Keratinocyte (primary cell): ENCODE data around the gene CARD18.

Experiments used
- CTCF ChIP-seq, 3 experiments: IDR thresholded peaks in 1 of 3; conservative IDR thresholded peaks in 1 of 3; optimal IDR thresholded peaks in 1 of 3; 2 replicates in 2 of 3; 3 replicates in 1 of 3; pipeline versions ENCODE3 to v1.5.1; 2011; ENCODE audit warnings: low read length in 3 of 3, mild to moderate bottlenecking in 3 of 3, moderate library complexity in 2 of 3, control low read depth in 1 of 3, inconsistent platforms in 1 of 3; ENCODE audit not compliant: insufficient read depth in 2 of 3; ENCODE audit errors: extremely low read depth in 1 of 3
- EZH2 ChIP-seq: IDR thresholded peaks from one replicate; pipeline ENCODE4 v1.6.1; 2012; ENCODE audit warnings: inconsistent platforms, mild to moderate bottlenecking, low read length, moderate library complexity

GRCh38 chr11:105153392-105153791, 13.8 kb upstream of the CARD18 start:
- TF ChIP-seq CTCF (optimal IDR thresholded peaks at IDR 0.05 in 1 of 3, IDR thresholded peaks at IDR 0.05 in 1 of 3, conservative IDR thresholded peaks at IDR 0.05 in 1 of 3; ENCODE audit: extremely low read depth in 1 of 3, insufficient read depth in 2 of 3, low read length in 3 of 3) (no peak), EZH2 (no peak)
